HCEC 1CT (cell line): ENCODE data around the gene ERICH3.
A peak's percentile ranks its signal among the peaks of the same experiment; 100 is the strongest.

Experiments
- DNase-seq: peaks from one replicate; pipeline ENCODE4 v3.0.0-alpha.2; 2017

The ERICH3 gene

GRCh38 chr1:74586253-74586897, 87.2 kb downstream of the ERICH3 start:
- no peak for DNase-seq

DNA sequence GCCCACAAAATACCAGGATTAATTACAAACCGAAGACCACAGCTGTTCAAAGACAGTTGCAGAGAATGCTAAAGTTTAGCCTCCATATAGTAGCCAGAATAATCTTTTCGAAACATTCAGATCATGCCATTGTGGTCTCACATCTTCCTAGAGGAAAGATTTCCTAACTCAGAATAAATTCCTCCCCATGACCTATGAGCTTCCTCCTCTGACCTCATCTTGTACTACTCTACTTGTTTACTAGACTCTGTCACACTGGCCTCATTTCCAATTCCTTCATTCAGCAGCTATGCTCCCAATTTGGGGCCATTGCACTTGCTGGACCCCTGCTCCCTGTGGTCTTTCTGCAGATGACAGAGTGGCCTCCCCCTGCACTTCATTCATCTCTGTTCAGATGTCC, 89.4 kb downstream of the ERICH3 start:
- peak; percentile 71 for DNase-seq

DNA sequence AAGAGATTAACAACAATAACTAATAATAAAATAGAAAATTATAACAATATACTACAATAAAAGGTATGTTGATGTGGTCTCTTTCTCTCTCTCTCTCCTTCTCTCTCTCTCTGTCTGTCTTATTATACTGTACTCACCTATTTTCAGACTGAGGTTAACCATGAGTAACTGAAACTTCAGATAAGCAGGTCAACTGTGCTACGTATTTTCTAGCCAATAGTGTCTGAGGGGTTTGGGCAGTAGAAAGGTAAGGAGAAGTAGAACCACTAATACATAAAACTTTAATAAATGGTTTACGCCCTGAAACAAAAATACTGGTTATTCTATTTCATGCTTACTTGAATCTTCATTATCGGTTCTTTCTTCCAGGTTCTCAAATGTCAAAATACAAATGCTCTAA, 90.2 kb downstream of the ERICH3 start:
- DNase-seq = no peak

DNA sequence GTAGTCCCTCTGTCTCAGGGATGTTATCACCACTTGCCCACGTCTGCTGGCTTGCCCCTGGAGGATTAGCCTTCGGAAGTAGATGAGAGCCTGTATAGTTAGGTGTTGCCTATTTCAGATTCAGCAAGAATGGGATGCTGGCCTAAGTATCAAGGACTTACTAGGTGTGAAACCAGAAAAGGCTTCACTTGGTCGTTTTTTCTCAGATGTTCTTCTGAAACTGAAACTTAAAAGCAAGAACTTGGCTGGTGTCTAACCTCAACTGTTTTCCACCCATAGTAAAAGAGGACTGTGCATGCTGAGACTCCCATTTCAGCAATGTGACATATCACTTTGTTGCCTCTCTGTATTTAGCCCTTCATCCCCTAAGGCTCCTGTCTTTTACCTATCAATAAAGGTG, 94.2 kb downstream of the ERICH3 start:
- no peak for DNase-seq

DNA sequence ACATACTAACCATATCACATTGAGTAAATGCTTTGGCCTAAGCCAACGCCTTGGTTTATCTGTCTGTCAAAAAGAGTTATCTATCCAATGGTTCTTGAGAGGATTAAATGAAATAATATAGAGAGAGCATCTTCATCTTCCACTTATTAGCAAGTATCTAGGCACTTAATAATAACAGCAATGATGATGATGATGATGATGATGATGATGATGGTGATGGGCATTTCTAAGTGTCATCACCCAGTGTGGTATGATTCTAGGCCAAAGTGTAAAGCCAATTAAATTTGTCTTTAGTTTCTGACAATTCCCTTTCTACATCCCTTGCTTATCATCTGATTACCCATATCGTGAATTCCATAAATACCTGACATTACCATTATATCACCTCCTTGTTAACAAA, 95.5 kb downstream of the ERICH3 start:
- DNase-seq = no peak

DNA sequence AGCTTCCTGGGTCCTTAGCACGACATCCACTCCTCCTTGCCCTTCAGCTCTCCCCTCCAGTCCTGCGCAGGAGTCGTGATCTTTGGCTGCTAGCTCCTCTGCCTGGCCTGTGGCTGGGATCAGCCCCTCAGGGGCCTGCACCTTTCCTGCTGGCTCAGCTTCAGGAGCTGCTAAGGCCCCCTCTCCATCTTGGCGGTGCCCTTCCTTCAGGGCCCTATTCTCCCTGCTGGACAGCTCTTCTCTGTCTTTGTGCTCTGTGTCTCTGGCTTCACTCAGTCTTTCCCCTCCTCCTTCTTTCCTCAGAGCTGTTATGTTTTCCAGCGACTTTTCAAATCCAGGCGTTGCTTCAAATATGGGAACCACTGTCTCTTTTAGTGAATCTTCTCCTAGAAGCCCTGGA, 101.7 kb downstream of the ERICH3 start:
- DNase-seq = no peak

DNA sequence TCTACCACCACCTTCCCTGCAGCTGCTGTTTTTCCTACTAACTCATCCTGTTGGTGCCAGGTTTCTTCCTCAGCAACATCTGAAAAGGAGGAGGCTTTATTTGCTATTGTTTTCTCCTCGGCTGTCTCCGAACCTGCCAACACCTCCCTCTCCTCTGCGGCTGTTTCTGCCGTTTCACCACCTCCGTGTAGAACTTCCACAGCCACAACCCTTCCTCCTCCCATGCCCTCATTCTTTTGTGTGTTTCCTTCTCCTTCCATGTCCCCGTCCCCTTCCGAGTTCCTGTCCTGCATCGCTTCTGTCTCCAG, 102.1 kb downstream of the ERICH3 start:
- DNase-seq = no peak

- DNase-seq = no peak
Observed at GRCh38 chr1:74570797-74571492, 102.6 kb downstream of the ERICH3 start.

DNA sequence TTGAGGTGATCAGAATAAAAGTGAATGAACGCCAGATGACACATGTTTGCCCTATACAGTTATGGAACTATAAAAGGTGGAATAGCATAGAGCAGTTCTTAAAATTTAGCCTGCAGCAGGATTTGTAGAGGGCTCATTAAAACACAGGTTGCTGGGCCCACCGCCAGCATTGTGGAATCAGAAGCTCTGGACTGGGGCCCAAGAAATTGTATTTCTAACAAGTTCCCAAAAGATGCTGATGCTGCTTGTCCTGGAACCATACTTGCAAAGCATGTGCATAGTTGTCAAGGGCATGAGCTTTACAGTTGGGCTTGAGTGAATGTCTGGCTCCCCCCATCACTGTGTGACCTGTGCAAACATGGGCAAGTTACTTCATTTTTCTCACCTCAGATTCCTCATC, 123.7 kb downstream of the ERICH3 start:
- no peak for DNase-seq

DNA sequence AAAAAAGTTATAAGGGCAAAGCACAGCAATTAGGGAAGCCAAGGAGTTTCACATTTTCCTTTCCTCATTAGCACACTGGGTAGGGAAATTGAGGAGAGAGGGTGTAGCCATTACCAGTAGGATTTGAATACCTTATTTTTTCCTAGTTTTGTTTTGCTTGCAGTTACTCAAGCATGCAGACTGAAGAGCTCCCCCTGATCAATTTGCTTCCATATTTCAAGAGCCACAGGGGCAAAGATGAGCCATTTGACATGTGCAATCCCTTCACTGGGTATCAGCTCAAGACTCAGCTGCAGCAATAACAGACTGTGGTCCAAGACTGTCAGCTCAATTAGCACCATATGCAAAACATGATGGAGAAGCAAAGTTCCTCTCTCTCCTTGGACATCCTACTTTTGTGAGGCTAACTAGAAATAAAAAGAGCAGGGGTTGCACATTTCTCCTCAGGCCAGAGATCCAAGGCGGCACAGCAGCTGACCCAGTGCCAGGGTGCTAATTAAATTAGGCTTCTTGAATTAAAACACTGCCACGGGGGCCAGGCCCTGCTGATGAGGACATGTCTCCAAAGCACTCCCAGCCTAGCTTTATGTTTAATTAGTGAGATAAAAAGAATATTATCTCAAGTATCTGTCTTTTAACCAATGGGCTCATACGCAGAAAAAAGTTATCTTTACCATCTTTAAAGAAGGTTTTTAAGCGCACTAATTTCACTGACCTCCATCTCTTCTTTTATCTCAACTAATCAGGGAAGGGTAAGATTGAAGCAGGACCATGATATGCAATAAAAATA, 124.4 kb downstream of the ERICH3 start:
- DNase-seq = no peak

- DNase-seq = no peak
Observed at GRCh38 chr1:74545821-74546220, 127.8 kb downstream of the ERICH3 start.

DNA sequence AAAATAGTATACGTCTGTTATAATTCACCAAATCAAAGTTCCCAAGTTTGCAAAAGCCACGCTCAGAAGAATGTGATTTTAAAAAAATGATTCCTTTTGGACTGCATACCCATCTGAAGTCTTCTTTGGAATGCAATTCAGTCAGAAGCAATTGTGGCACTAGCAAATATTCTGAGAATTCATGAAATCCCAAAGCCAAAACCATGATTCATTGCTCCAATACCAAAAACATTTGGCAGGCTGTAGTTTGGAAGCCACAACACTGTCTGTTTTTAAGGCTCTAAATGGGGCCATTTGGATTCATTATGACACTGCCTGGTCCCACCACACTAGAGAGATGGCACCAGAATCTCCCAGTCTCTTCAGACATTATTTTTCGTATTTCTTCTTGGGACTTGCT, 139.4 kb downstream of the ERICH3 start:
- DNase-seq = peak; percentile 28

DNA sequence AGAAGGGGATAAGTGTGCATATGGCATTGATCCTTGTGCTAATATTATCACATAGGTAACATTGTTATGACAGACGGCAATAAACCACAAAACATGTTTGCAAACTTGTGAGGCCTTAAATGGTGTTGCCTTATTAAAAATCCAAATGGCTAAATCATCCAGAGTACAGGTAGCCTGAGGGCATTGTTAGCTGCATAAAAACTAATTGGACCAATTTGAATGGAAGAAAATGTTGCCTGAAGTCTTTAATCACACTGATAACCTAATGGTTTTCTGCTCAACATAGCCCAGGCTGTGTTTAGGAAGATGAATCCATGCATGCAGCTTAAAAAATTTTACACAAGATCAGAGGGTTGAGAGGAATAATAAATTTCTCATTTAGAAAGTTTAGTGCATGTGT, 141.8 kb downstream of the ERICH3 start:
- DNase-seq = no peak

DNA sequence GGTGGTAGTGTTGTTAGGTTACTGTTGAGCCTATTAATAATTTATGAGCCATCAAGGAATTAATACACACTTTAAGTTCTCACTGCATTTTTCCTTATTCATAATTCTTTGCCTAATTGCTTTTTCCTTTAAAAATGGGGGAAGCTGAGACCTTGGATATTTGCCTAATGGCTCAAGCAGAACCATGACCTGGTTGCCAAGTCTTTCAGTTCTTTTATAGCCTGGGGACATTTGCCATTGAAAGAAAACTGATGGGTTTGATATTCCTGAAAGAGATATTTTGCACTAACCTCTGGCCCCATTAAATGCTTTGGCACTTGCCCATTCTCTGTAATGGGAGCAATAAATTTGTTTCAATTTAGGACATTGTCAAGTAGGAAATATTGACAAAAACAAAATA, 142.7 kb downstream of the ERICH3 start:
- DNase-seq = no peak

- no peak for DNase-seq
Observed at GRCh38 chr1:74528123-74528522, 145.5 kb downstream of the ERICH3 start.

GRCh38 chr1:74526708-74527107, 146.9 kb downstream of the ERICH3 start:
- no peak for DNase-seq

DNA sequence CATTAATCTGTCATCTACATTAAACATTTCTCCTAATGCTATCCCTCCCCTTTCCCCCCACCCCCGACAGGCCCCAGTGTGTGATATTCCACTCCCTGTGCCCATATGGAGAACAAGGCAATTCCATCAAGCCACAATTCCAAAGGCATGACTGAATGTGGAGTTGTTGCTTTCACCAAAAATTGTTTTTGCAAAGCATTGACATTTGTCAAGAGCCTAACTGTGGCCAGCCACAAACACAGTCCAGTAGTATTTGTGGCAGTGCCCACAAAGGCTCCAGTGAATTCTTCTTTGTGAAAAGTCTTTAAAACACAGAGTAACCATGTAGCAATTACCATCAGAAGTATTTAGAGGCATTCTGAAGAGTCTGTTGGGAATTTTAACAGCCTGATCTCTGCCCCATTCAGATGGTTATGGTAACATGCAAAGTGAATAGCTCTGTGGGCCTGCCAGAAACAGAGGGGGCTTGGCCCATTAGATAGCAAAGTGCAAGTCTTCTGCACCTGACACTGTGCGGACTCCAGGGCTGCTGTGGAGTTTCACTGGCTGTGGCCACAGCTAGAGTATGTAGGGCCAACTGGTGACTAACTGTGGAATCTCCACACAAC, 149.6 kb downstream of the ERICH3 start:
- no peak for DNase-seq

DNA sequence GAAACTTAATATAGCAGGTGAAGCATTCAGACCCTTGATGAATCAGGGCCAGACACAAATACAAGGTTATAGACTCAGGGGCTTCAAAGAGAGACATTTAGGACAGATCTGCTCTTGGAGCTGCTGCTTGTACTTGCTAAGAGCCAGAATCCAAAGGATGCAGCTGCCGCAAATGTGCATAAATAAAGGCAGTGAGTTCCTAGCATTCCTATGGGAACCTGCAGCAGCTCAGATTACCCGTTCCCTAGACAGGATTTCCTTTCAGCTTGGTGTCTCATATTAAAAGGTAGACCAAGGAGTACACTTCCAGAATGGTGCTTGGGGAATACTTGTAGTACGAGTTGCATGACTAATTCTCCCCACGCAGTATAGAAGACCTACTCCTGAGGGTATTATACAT, 151.4 kb downstream of the ERICH3 start:
- DNase-seq = no peak
